ENCODE measurements around the gene MAP3K2. TPM values are rescaled to one million over a fixed set of nuclear protein-coding genes. Genes with fewer than 3 reads are reported as not detected.

MAP3K2 gene
- total and polyA plus RNA-seq, 2 of the 8 experiments (the other 6 are each of a cell fraction or from before 2014, with no cell fraction given): 2.0 to 23.2 TPM

GRCh38 chr2:127365211-127365643, 22.5 kb downstream of the MAP3K2 start:
- Histone ChIP-seq H3K56ac (replicated peaks; ENCODE audit: insufficient read length, low read depth, low read length) (no peak overlapping the region), H2BK12ac (ENCODE audit: low read depth, low read length) (no peak overlapping the region), H3K14ac (ENCODE audit: insufficient read length) (no peak overlapping the region), H2AK5ac (ENCODE audit: low read depth, low read length) (no peak overlapping the region), H4K8ac (ENCODE audit: extremely low read depth, insufficient read depth, low read length) (no peak overlapping the region), H3K4ac (replicated peaks; ENCODE audit: insufficient read length, low read depth, low read length) (no peak overlapping the region), H2BK20ac (ENCODE audit: low read length) (no peak overlapping the region), H4K20me1 (replicated peaks in 1 of 2; ENCODE audit: control insufficient read depth in 1 of 2, insufficient read depth in 2 of 2, low read length in 2 of 2) (peaks cover 0 to 9% of the 10 kb centered on the region in 2 experiments), H3K9ac (replicated peaks in 1 of 4; ENCODE audit: extremely low read depth in 1 of 4, low read depth in 3 of 4, low read length in 3 of 4) (no peak overlapping the region), H3K23me2 (ENCODE audit: low read depth, low read length) (no peaks in the 10 kb centered on the region), H3K79me2 (ENCODE audit: control insufficient read depth in 1 of 2, insufficient read depth in 2 of 2, low read length in 2 of 2) (peaks cover 0 to 66% of the 10 kb centered on the region in 2 experiments; a peak in 2 of 4 replicates), H3K23ac (ENCODE audit: insufficient read length) (no peak overlapping the region), H3K4me3 (ENCODE audit: extremely low read depth in 1 of 4, insufficient read depth in 2 of 4, low read depth in 3 of 4, low read length in 4 of 4) (no peak overlapping the region), H3K4me1 (replicated peaks in 1 of 4; ENCODE audit: control insufficient read depth in 3 of 4, insufficient read depth in 4 of 4, low read length in 3 of 4) (peaks cover 0 to 9% (median 5%) of the 10 kb centered on the region in 4 experiments; a peak in 4 of 7 replicates), H3K4me2 (ENCODE audit: insufficient read depth in 1 of 2, low read depth in 2 of 2, low read length in 2 of 2) (peak overlapping the region in 1 of 2 experiments; percentile 20; a peak in 1 of 4 replicates), H3K27ac (ENCODE audit: low read depth, low read length) (no peak overlapping the region), H4K91ac (replicated peaks; ENCODE audit: insufficient read length, low read length) (no peak overlapping the region), H2AFZ (ENCODE audit: low read length) (no peak overlapping the region), H3K18ac (ENCODE audit: extremely low read depth, low read length) (no peak overlapping the region), H3K36me3 (ENCODE audit: control insufficient read depth in 2 of 4, insufficient read depth in 4 of 4, low read length in 3 of 4) (peaks cover 0 to 4% (median 0%) of the 10 kb centered on the region in 4 experiments; a peak in 2 of 8 replicates), H3K79me1 (ENCODE audit: low read depth, low read length) (peaks cover 5% of the 10 kb centered on the region; the same call in 1 of the 2 replicates), H3K9me3 (ENCODE audit: insufficient read depth in 2 of 2, low read depth in 1 of 2, low read length in 1 of 2) (peaks cover 8 to 12% of the 10 kb centered on the region in 2 experiments), H2BK120ac (replicated peaks; ENCODE audit: low read depth, low read length) (peak overlapping the region; percentile 33), H4K5ac (ENCODE audit: insufficient read length, low read depth, low read length) (no peak overlapping the region), H2BK5ac (ENCODE audit: low read depth, low read length) (peak overlapping the region; percentile 63; the same call in 1 of the 2 replicates), H2BK15ac (ENCODE audit: low read length) (0 out of 2 replicates have a peak overlapping the region, but pooled peaks have one; percentile 31), H3K27me3 (replicated peaks in 1 of 4; ENCODE audit: control insufficient read depth in 3 of 4, extremely low read depth in 1 of 4, insufficient read depth in 3 of 4, low read length in 3 of 4) (no peaks in the 10 kb centered on the region)
- DNase-seq (ENCODE audit: low read depth in 1 of 2, low spot score in 2 of 2) (no peak), FAIRE-seq (peak; percentile 45)
- CTCF ChIA-PET (ENCODE audit: partially characterized antibody): interaction anchor here (0.5 to 2.5 kb wide), 11 partner anchors 9 to 114 kb away, joined by 3 to 13 read pairs (median 5); no protein-coding TSS in a partner anchor
- POLR2A ChIA-PET (ENCODE audit: partially characterized antibody): interaction anchor here (0.8 kb wide), 1 partner anchor 21 kb away, joined by 3 read pairs; no protein-coding TSS in a partner anchor
- TF ChIP-seq SIX5 (IDR thresholded peaks at IDR 0.05; ENCODE audit: low read depth, low read length) (peak; percentile 59), KDM5A (IDR thresholded peaks at IDR 0.05; ENCODE audit: low read length) (no peak)
- WGBS, 2 experiments (ENCODE audit: extremely low coverage in 1 of 2, insufficient coverage in 1 of 2, insufficient read length in 1 of 2, insufficient replicate concordance in 2 of 2, low coverage in 1 of 2, low lambda C conversion rate in 2 of 2, missing lambda C conversion rate in 1 of 2): 79% methylated on average over 2 of the region's 2 CpGs; no CpG with 5 or more reads in 1 of the 2 experiments
